Measurements from ENCODE around the gene TANGO2. TPM values are rescaled to one million over a fixed set of nuclear protein-coding genes. Genes with fewer than 3 reads are reported as not detected.

TANGO2 gene
- total RNA-seq, 1 experiment from 2014 or later: 14.6 TPM

DNA sequence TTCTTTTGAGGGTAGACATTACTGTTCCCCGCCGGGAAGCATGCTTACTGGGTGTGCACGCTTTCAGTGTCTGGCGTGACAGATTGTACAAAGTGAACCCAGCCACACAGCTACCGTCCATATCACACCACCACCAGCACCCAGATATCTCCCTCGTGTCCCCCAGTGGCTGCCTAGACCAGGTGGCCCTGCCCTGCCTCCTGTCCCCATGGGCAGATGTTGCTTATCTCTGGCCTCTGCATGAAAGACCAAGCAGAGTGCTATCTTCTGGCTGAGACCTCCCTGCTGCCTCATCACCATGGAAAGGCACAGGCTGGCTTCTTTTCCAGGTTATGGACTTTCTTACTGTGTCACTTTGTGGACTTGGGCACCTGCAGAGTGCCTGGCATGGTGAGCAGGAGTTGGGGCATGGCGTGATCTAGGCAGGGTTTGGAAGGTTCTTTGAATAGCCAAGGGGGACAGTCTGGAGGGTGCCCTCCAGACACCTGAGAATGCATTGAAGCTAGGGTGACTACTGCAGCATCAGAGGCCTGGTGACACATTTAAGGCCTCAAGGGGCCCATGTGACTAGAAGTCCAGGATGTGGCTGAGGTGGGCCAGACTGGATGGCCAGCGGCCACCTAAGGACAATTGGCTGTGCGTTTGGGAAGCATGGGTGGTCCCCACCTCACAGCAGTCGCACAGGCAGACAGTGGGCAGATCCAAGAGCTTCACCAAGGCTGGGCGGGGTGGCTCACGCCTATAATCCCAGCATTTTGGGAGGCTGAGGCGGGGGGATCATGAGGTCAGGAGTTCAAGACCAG lies 4.7 kb downstream of the TANGO2 start:
- no CpG with 5 or more reads among the region's 13 CpGs for WGBS (ENCODE audit: extremely low coverage, insufficient read length, low lambda C conversion rate)

More for the DNA sequence above, 4.7 kb downstream of the TANGO2 start:
- Histone ChIP-seq H3K56ac (ENCODE audit: insufficient read length, low read depth, low read length) (no peak overlapping the region), H3K4me1 (ENCODE audit: insufficient read depth, low read length) (no peaks in the 10 kb centered on the region), H4K91ac (ENCODE audit: insufficient read length, low read depth, low read length) (no peak overlapping the region), H3K23me2 (ENCODE audit: insufficient read length, low read depth, low read length, poor library complexity, severe bottlenecking) (peaks cover 9% of the 10 kb centered on the region), H3K27me3 (ENCODE audit: insufficient read depth, low read length) (no peaks in the 10 kb centered on the region), H2BK120ac (ENCODE audit: low read depth, low read length, poor library complexity, severe bottlenecking) (no peak overlapping the region), H3K27ac (ENCODE audit: insufficient read length, low read depth, low read length) (no peak overlapping the region), H3K18ac (ENCODE audit: insufficient read length, low read depth, low read length) (no peak overlapping the region), H2BK5ac (ENCODE audit: insufficient read length, low read length) (no peak overlapping the region), H2BK20ac (ENCODE audit: low read depth, low read length, poor library complexity, severe bottlenecking) (no peak overlapping the region), H3K79me2 (ENCODE audit: insufficient read depth, low read length) (no peaks in the 10 kb centered on the region), H2BK12ac (ENCODE audit: insufficient read length, low read depth, low read length) (no peak overlapping the region), H3K23ac (ENCODE audit: insufficient read length, low read depth, low read length) (no peak overlapping the region), H2AK5ac (ENCODE audit: insufficient read length, low read length) (no peak overlapping the region), H4K20me1 (ENCODE audit: control insufficient read depth, insufficient read depth, insufficient read length) (no peaks in the 10 kb centered on the region), H3K79me1 (ENCODE audit: insufficient read depth, low read depth, low read length, poor library complexity, severe bottlenecking) (no peaks in the 10 kb centered on the region), H3K4me2 (ENCODE audit: insufficient read depth, insufficient read length, low read length) (no peak overlapping the region), H3K4ac (ENCODE audit: low read depth, low read length) (no peak overlapping the region), H3K9me3 (ENCODE audit: control insufficient read depth, low read depth, low read length) (no peaks in the 10 kb centered on the region), H2BK15ac (ENCODE audit: low read depth, low read length) (no peak overlapping the region), H4K5ac (ENCODE audit: insufficient read length, low read depth, low read length) (no peak overlapping the region), H3T11ph (ENCODE audit: low read length) (no peak overlapping the region), H2AFZ (ENCODE audit: low read length) (no peak overlapping the region), H3K9ac (ENCODE audit: extremely low read depth, insufficient read length, low read length) (no peak overlapping the region), H3K14ac (ENCODE audit: insufficient read depth, low read length) (no peak overlapping the region), H4K8ac (replicated peaks; ENCODE audit: insufficient read length, low read depth, low read length) (no peak overlapping the region)
- no peak overlapping the region for H3K4me3 Mint-ChIP-seq
- TF ChIP-seq, protein P1, sequence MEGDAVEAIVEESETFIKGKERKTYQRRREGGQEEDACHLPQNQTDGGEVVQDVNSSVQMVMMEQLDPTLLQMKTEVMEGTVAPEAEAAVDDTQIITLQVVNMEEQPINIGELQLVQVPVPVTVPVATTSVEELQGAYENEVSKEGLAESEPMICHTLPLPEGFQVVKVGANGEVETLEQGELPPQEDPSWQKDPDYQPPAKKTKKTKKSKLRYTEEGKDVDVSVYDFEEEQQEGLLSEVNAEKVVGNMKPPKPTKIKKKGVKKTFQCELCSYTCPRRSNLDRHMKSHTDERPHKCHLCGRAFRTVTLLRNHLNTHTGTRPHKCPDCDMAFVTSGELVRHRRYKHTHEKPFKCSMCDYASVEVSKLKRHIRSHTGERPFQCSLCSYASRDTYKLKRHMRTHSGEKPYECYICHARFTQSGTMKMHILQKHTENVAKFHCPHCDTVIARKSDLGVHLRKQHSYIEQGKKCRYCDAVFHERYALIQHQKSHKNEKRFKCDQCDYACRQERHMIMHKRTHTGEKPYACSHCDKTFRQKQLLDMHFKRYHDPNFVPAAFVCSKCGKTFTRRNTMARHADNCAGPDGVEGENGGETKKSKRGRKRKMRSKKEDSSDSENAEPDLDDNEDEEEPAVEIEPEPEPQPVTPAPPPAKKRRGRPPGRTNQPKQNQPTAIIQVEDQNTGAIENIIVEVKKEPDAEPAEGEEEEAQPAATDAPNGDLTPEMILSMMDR (conservative IDR thresholded peaks at IDR 0.05): no peak
- peak; percentile 10 for DNase-seq
- H3K36me3 Mint-ChIP-seq (ENCODE audit: insufficient read depth in 1 of 3, low read depth in 3 of 3): no peaks in the 10 kb centered on the region; a peak in 1 of 7 replicates
- H3K27ac Mint-ChIP-seq: peak overlapping the region in 1 of 3 experiments; percentile 79; a peak in 1 of 7 replicates
- peaks cover 3% of the 10 kb centered on the region for H3K27me3 Mint-ChIP-seq (ENCODE audit: low read depth)
- H3K4me1 Mint-ChIP-seq: peaks cover 6 to 7% of the 10 kb centered on the region in 2 experiments; a peak in 3 of 4 replicates
- H3K9me3 Mint-ChIP-seq: no peaks in the 10 kb centered on the region
